K562 (cell line): ENCODE results near the gene NLRP6. TPM values are rescaled to one million over a fixed set of nuclear protein-coding genes. Genes with fewer than 3 reads are reported as not detected.

Experiments
- CBFA2T2 ChIP-seq: fragments of 450-650 bp; conservative IDR thresholded peaks from 2 replicates; pipeline ENCODE4 v1.6.1; 2017; ENCODE audit warnings: mild to moderate bottlenecking
- CREM ChIP-seq: IDR thresholded peaks from 2 replicates; pipeline ENCODE4 v1.6.1; 2014; ENCODE audit warnings: antibody characterized with exemption, low read depth
- DACH1 ChIP-seq: fragments of 450-650 bp; IDR thresholded peaks from 2 replicates; pipeline ENCODE4 v1.6.1; 2018; ENCODE audit not compliant: partially characterized antibody
- ESRRB ChIP-seq: fragments of 250-450 bp; sonication (Bioruptor Pico); IDR thresholded peaks from 2 replicates; pipeline ENCODE4 v1.5.0; 2020; ENCODE audit warnings: mild to moderate bottlenecking, moderate library complexity, borderline replicate concordance
- LEF1 ChIP-seq: fragments of 450-650 bp; IDR thresholded peaks from 2 replicates; pipeline ENCODE4 v1.6.1; 2016; ENCODE audit warnings: mild to moderate bottlenecking
- MAX ChIP-seq: sonication (generic); formaldehyde crosslinking; IDR thresholded peaks from 2 replicates; pipeline ENCODE4 v1.9.0; 2022; ENCODE audit warnings: mild to moderate bottlenecking, missing genetic modification reagents
- MXD1 ChIP-seq: fragments of 250-450 bp; sonication (Bioruptor Pico); IDR thresholded peaks from 2 replicates; pipeline ENCODE4 v1.8.0; 2021; ENCODE audit warnings: borderline replicate concordance, mild to moderate bottlenecking, moderate library complexity; ENCODE audit not compliant: poor library complexity, severe bottlenecking
- NCOA2 ChIP-seq, 2 experiments: fragments of 450-650 bp; IDR thresholded peaks; 2 replicates each; pipeline ENCODE4 v1.6.1; 2018; ENCODE audit warnings: mild to moderate bottlenecking in 2 of 2, moderate library complexity in 1 of 2; ENCODE audit not compliant: partially characterized antibody in 2 of 2
- NELFE ChIP-seq: IDR thresholded peaks from 2 replicates; pipeline ENCODE4 v1.6.1; 2011; ENCODE audit warnings: mild to moderate bottlenecking; ENCODE audit not compliant: insufficient read depth, insufficient read length
- NFE2 ChIP-seq: IDR thresholded peaks from 2 replicates; pipeline ENCODE4 v1.6.1; 2014; ENCODE audit warnings: antibody characterized with exemption, low read depth
- RBBP5 ChIP-seq: fragments of 200-600 bp; sonication (generic); IDR thresholded peaks from 2 replicates; pipeline ENCODE4 v1.6.1; 2012; ENCODE audit warnings: borderline replicate concordance, mild to moderate bottlenecking, low read length, control low read depth, inconsistent platforms; ENCODE audit not compliant: insufficient read depth, poor library complexity, severe bottlenecking
- REST ChIP-seq, 2 experiments: fragments of 450-650 bp; formaldehyde crosslinking in 1 of 2; IDR thresholded peaks; 2 replicates each; pipeline versions ENCODE4 v1.4.0 to v1.6.1; 2014 to 2020; ENCODE audit warnings: mild to moderate bottlenecking in 2 of 2, borderline replicate concordance in 1 of 2, low read depth in 1 of 2
- RFX7 ChIP-seq: fragments of 250-450 bp; sonication (Bioruptor Pico); IDR thresholded peaks from 2 replicates; pipeline ENCODE4 v1.5.1; 2021; ENCODE audit warnings: mild to moderate bottlenecking
- SRSF1 ChIP-seq: fragments of 200-400 bp; formaldehyde crosslinking; IDR thresholded peaks from 2 replicates; pipeline ENCODE4 v1.6.1; 2017; ENCODE audit warnings: mild to moderate bottlenecking, low read depth, low read length, moderate library complexity
- U2AF2 ChIP-seq: fragments of 200-400 bp; formaldehyde crosslinking; optimal IDR thresholded peaks from 2 replicates; pipeline ENCODE3; 2017; ENCODE audit warnings: low read depth, mild to moderate bottlenecking, low read length
- VEZF1 ChIP-seq: fragments of 200-800 bp; sonication (Bioruptor generic); IDR thresholded peaks from 2 replicates; pipeline ENCODE4 v1.6.1; 2017; ENCODE audit warnings: missing genetic modification characterization, missing compliant biosample characterization
- ZNF41 ChIP-seq: fragments of 250-450 bp; sonication (Bioruptor Pico); conservative IDR thresholded peaks from 2 replicates; pipeline ENCODE4 v1.4.0; 2020; ENCODE audit warnings: mild to moderate bottlenecking
- polyA plus RNA-seq, 8 experiments: library from polyadenylated mRNA; depleted of rRNA in 4 of 8; stranded (reverse) in 5 of 8; unstranded in 3 of 8; fragments of >200 nt; fragmentation: Nextera tagmentation in 2 of 8; fragmentation: Illumina TruSeq in 1 of 8; extraction: Ambion mirVana in 2 of 8; extraction: Trizol in 1 of 8; gene quantifications; 2 replicates each; pipeline versions ENCODE4 v1.2.1 to v1.2.3, GENCODE V29; 2011 to 2014; ENCODE audit warnings: inconsistent platforms in 1 of 8, missing spikeins in 1 of 8
- total RNA-seq, 7 experiments: library from RNA; depleted of rRNA in 6 of 7; stranded (reverse); fragments of >200 nt in 6 of 7; fragmentation: Illumina TruSeq in 2 of 7; extraction: Trizol in 2 of 7; gene quantifications; 2 replicates each; pipeline versions ENCODE4 v1.2.1 to v1.2.3, GENCODE V29; 2011 to 2021; ENCODE audit warnings: low replicate concordance in 1 of 7

NLRP6 gene
- total and polyA plus RNA-seq, 9 of the 15 experiments (the other 6 are each of a cell fraction or from before 2014, with no cell fraction given), result 0.03 to 0.18 (median 0.15) TPM; not detected in 5

GRCh38 chr11:334264-334994 lies 56.2 kb downstream of the NLRP6 start (continued):
- TF ChIP-seq REST (IDR thresholded peaks at IDR 0.05; ENCODE audit: borderline replicate concordance) (0 out of 2 replicates have a peak, but pooled peaks have one; percentile 15), REST (CRISPR knock-in tag; IDR thresholded peaks at IDR 0.05; ENCODE audit: low read depth) (no peak), NELFE (no peak), LEF1 (no peak), VEZF1 (CRISPR knock-in tag) (peak; percentile 60), ZNF41 (no peak), ESRRB (CRISPR knock-in tag) (no peak), MXD1 (CRISPR knock-in tag) (no peak), U2AF2 (no peak), CBFA2T2 (no peak), SRSF1 (no peak), RFX7 (CRISPR knock-in tag) (no peak), CREM (no peak), MAX (no peak), NCOA2 (IDR thresholded peaks at IDR 0.05; ENCODE audit: partially characterized antibody in 2 of 2) (no peak), RBBP5 (no peak), NFE2 (no peak), DACH1 (no peak)
